Measurements from ENCODE around the gene CD8A. TPM values are rescaled to one million over a fixed set of nuclear protein-coding genes. Genes with fewer than 3 reads are reported as not detected.

Gene CD8A
- total RNA-seq, 2 experiments from 2014 or later, result 4.1 to 4.8 TPM

- no peak for DNase-seq
- no peaks in the 10 kb centered on the region for H3K36me3 Mint-ChIP-seq (ENCODE audit: low read depth)
- CTCF ChIA-PET, result no interaction called here
- no peak overlapping the region for H3K4me3 Mint-ChIP-seq
- no peaks in the 10 kb centered on the region for H3K9me3 Mint-ChIP-seq
- peaks cover 10% of the 10 kb centered on the region for H3K27me3 Mint-ChIP-seq
- H3K27ac Mint-ChIP-seq, result no peak overlapping the region
- POLR2A ChIA-PET, result interaction anchor here (1.9 kb wide), 1 partner anchor 8 kb away, joined by 4 read pairs; the partner anchor contains the start of gene CD8A
- peaks cover 6% of the 10 kb centered on the region for H3K4me1 Mint-ChIP-seq
Measured at GRCh38 chr2:86782748-86783147, 8.0 kb downstream of the CD8A start.

- ChIA-PET POLR2A (interaction anchor here (1.9 kb wide), 1 partner anchor 9 kb away, joined by 4 read pairs; the partner anchor contains the start of gene CD8A), CTCF (no interaction called here)
- H3K4me3 Mint-ChIP-seq, result no peak overlapping the region
- peaks cover 2% of the 10 kb centered on the region for H3K27me3 Mint-ChIP-seq
- H3K4me1 Mint-ChIP-seq, result peaks cover 6% of the 10 kb centered on the region
- H3K36me3 Mint-ChIP-seq (ENCODE audit: low read depth), result peaks cover 4% of the 10 kb centered on the region
- DNase-seq, result no peak
- no peaks in the 10 kb centered on the region for H3K9me3 Mint-ChIP-seq
- no peak overlapping the region for H3K27ac Mint-ChIP-seq
Measured at GRCh38 chr2:86781363-86781762, 9.3 kb downstream of the CD8A start.

GRCh38 chr2:86779971-86780370 is 10.7 kb downstream of the CD8A start:
- no peak for DNase-seq
- no peak overlapping the region for H3K4me3 Mint-ChIP-seq
- POLR2A ChIA-PET, result interaction anchor here (0.6 kb wide), 1 partner anchor 8 kb away, joined by 3 read pairs; no protein-coding TSS in a partner anchor
- H3K27ac Mint-ChIP-seq, result no peak overlapping the region
- CTCF ChIA-PET, result no interaction called here
- H3K36me3 Mint-ChIP-seq (ENCODE audit: low read depth), result peaks cover 4% of the 10 kb centered on the region
- H3K27me3 Mint-ChIP-seq, result no peaks in the 10 kb centered on the region
- H3K4me1 Mint-ChIP-seq, result peaks cover 6% of the 10 kb centered on the region
- no peaks in the 10 kb centered on the region for H3K9me3 Mint-ChIP-seq

- DNase-seq, result no peak
- ChIA-PET CTCF (no interaction called here), POLR2A (no interaction called here)
- Mint-ChIP-seq H3K9me3 (no peaks in the 10 kb centered on the region), H3K4me3 (no peak overlapping the region), H3K36me3 (ENCODE audit: low read depth) (peaks cover 11% of the 10 kb centered on the region), H3K4me1 (peaks cover 2% of the 10 kb centered on the region), H3K27ac (no peak overlapping the region), H3K27me3 (no peaks in the 10 kb centered on the region)
Measured at GRCh38 chr2:86778957-86779356, 11.8 kb downstream of the CD8A start.

- ChIA-PET POLR2A (no interaction called here), CTCF (interaction anchor here (0.6 kb wide), 1 partner anchor 622 kb away, joined by 3 read pairs; no protein-coding TSS in a partner anchor)
- no peaks in the 10 kb centered on the region for H3K27me3 Mint-ChIP-seq
- no peak overlapping the region for H3K4me3 Mint-ChIP-seq
- no peak overlapping the region for H3K27ac Mint-ChIP-seq
- no peaks in the 10 kb centered on the region for H3K4me1 Mint-ChIP-seq
- H3K9me3 Mint-ChIP-seq, result no peaks in the 10 kb centered on the region
- no peak for DNase-seq
- H3K36me3 Mint-ChIP-seq (ENCODE audit: low read depth), result peaks cover 24% of the 10 kb centered on the region
Measured at GRCh38 chr2:86776532-86776931, 14.2 kb downstream of the CD8A start.

- H3K27ac Mint-ChIP-seq, result no peak overlapping the region
- no peak overlapping the region for H3K4me3 Mint-ChIP-seq
- H3K27me3 Mint-ChIP-seq, result no peaks in the 10 kb centered on the region
- CTCF ChIA-PET, result no interaction called here
- no peak for DNase-seq
- peaks cover 35% of the 10 kb centered on the region for H3K36me3 Mint-ChIP-seq (ENCODE audit: low read depth)
- no peaks in the 10 kb centered on the region for H3K4me1 Mint-ChIP-seq
- H3K9me3 Mint-ChIP-seq, result no peaks in the 10 kb centered on the region
- POLR2A ChIA-PET, result no interaction called here
Measured at GRCh38 chr2:86775338-86775737, 15.4 kb downstream of the CD8A start.

- no peak overlapping the region for H3K4me3 Mint-ChIP-seq
- no peaks in the 10 kb centered on the region for H3K27me3 Mint-ChIP-seq
- no peaks in the 10 kb centered on the region for H3K4me1 Mint-ChIP-seq
- H3K9me3 Mint-ChIP-seq, result no peaks in the 10 kb centered on the region
- ChIA-PET POLR2A (no interaction called here), CTCF (no interaction called here)
- no peak for DNase-seq
- no peak overlapping the region for H3K27ac Mint-ChIP-seq
- H3K36me3 Mint-ChIP-seq (ENCODE audit: low read depth), result peaks cover 39% of the 10 kb centered on the region
Measured at GRCh38 chr2:86774862-86775261, 15.9 kb downstream of the CD8A start.

- H3K4me3 Mint-ChIP-seq, result no peak overlapping the region
- H3K9me3 Mint-ChIP-seq, result no peaks in the 10 kb centered on the region
- H3K27ac Mint-ChIP-seq, result no peak overlapping the region
- H3K36me3 Mint-ChIP-seq (ENCODE audit: low read depth), result peaks cover 44% of the 10 kb centered on the region
- no peaks in the 10 kb centered on the region for H3K27me3 Mint-ChIP-seq
- H3K4me1 Mint-ChIP-seq, result no peaks in the 10 kb centered on the region
- DNase-seq, result no peak
- ChIA-PET CTCF (no interaction called here), POLR2A (no interaction called here)
Measured at GRCh38 chr2:86772611-86773010, 18.1 kb downstream of the CD8A start.

- DNase-seq, result no peak
- Mint-ChIP-seq H3K4me1 (no peaks in the 10 kb centered on the region), H3K9me3 (no peaks in the 10 kb centered on the region), H3K27me3 (no peaks in the 10 kb centered on the region), H3K27ac (no peak overlapping the region), H3K4me3 (no peak overlapping the region), H3K36me3 (ENCODE audit: low read depth) (peaks cover 40% of the 10 kb centered on the region)
- ChIA-PET CTCF (interaction anchor here (1.2 to 1.3 kb wide), 2 partner anchors 16 to 38 kb away, joined by 3 to 4 read pairs; no protein-coding TSS in a partner anchor), POLR2A (no interaction called here)
Measured at GRCh38 chr2:86770816-86771301, 19.9 kb downstream of the CD8A start.

GRCh38 chr2:86769838-86770237 is 20.9 kb downstream of the CD8A start:
- no peak overlapping the region for H3K4me3 Mint-ChIP-seq
- peaks cover under 1% of the 10 kb centered on the region for H3K4me1 Mint-ChIP-seq
- ChIA-PET POLR2A (no interaction called here), CTCF (no interaction called here)
- H3K27me3 Mint-ChIP-seq, result no peaks in the 10 kb centered on the region
- H3K9me3 Mint-ChIP-seq, result no peaks in the 10 kb centered on the region
- no peak for DNase-seq
- H3K27ac Mint-ChIP-seq, result no peak overlapping the region
- peaks cover 42% of the 10 kb centered on the region for H3K36me3 Mint-ChIP-seq (ENCODE audit: low read depth)

GRCh38 chr2:86768189-86768949 is 22.3 kb downstream of the CD8A start:
- POLR2A ChIA-PET, result no interaction called here
- no peak overlapping the region for H3K4me3 Mint-ChIP-seq
- peaks cover 38% of the 10 kb centered on the region for H3K36me3 Mint-ChIP-seq (ENCODE audit: low read depth)
- no peak for DNase-seq
- H3K27ac Mint-ChIP-seq, result no peak overlapping the region
- H3K4me1 Mint-ChIP-seq, result peaks cover 6% of the 10 kb centered on the region
- CTCF ChIA-PET, result no interaction called here
- no peaks in the 10 kb centered on the region for H3K9me3 Mint-ChIP-seq
- H3K27me3 Mint-ChIP-seq, result no peaks in the 10 kb centered on the region

- H3K9me3 Mint-ChIP-seq, result no peaks in the 10 kb centered on the region
- H3K36me3 Mint-ChIP-seq (ENCODE audit: low read depth), result peaks cover 19% of the 10 kb centered on the region
- no peak overlapping the region for H3K4me3 Mint-ChIP-seq
- H3K27ac Mint-ChIP-seq, result no peak overlapping the region
- H3K27me3 Mint-ChIP-seq, result no peaks in the 10 kb centered on the region
- POLR2A ChIA-PET, result no interaction called here
- peaks cover 9% of the 10 kb centered on the region for H3K4me1 Mint-ChIP-seq
- DNase-seq, result no peak
- CTCF ChIA-PET, result interaction anchor here (1.6 to 3.0 kb wide), 3 partner anchors 12 to 47 kb away, joined by 3 to 18 read pairs (median 11); no protein-coding TSS in a partner anchor
Measured at GRCh38 chr2:86765310-86765695, 25.4 kb downstream of the CD8A start.

GRCh38 chr2:86764661-86765309 is 25.9 kb downstream of the CD8A start:
- no peak overlapping the region for H3K4me3 Mint-ChIP-seq
- peaks cover 15% of the 10 kb centered on the region for H3K36me3 Mint-ChIP-seq (ENCODE audit: low read depth)
- POLR2A ChIA-PET, result no interaction called here
- no peaks in the 10 kb centered on the region for H3K9me3 Mint-ChIP-seq
- CTCF ChIA-PET, result interaction anchor here (1.1 to 3.0 kb wide), 5 partner anchors 8 to 48 kb away, joined by 3 to 18 read pairs (median 3); no protein-coding TSS in a partner anchor
- H3K27me3 Mint-ChIP-seq, result no peaks in the 10 kb centered on the region
- DNase-seq, result no peak
- peaks cover 9% of the 10 kb centered on the region for H3K4me1 Mint-ChIP-seq
- no peak overlapping the region for H3K27ac Mint-ChIP-seq
